ENCODE data around the gene G6PC1. TPM values are rescaled to one million over a fixed set of nuclear protein-coding genes. Genes with fewer than 3 reads are reported as not detected.

Gene G6PC1
- total RNA-seq, 1 experiment from 2014 or later = not detected

GRCh38 chr17:42852351-42852750, 48.2 kb upstream of the G6PC1 start:
- H3K9me3 ChIP-seq (ENCODE audit: insufficient read depth, low read depth) = no peaks in the 10 kb centered on the region
- no peaks in the 10 kb centered on the region for H3K4me1 ChIP-seq (replicated peaks; ENCODE audit: insufficient read depth)
- H2AFZ ChIP-seq = no peak overlapping the region
- no peaks in the 10 kb centered on the region for H3K36me3 ChIP-seq (ENCODE audit: low read depth)
- CTCF ChIA-PET = no interaction called here
- H3K4me2 ChIP-seq = no peak overlapping the region
- no peaks in the 10 kb centered on the region; the same call in 1 of the 2 replicates for H3F3A ChIP-seq (ENCODE audit: insufficient read depth, low read depth)
- no peaks in the 10 kb centered on the region for H4K20me1 ChIP-seq (ENCODE audit: insufficient read depth)
- BruUV-seq (replicated peaks) = no TSS peak
- H3K27me3 ChIP-seq (ENCODE audit: insufficient read depth, low read depth) = no peaks in the 10 kb centered on the region
- no peak for DNase-seq
- intact Hi-C loops (cut with micrococcal nuclease; ENCODE audit: unreplicated experiment) = no loop called here
- TF ChIP-seq CTCF (conservative IDR thresholded peaks at IDR 0.05) = no peak
- TF ChIP-seq EZH2 (IDR thresholded peaks at IDR 0.05; ENCODE audit: low read depth) = no peak
- no peaks in the 10 kb centered on the region for H3K9me2 ChIP-seq (ENCODE audit: insufficient read depth)
- no peak overlapping the region for H3K4me3 ChIP-seq
- POLR2A ChIA-PET (ENCODE audit: unreplicated experiment) = no interaction called here
- H3K27ac ChIP-seq = no peak overlapping the region
- H3K79me2 ChIP-seq (ENCODE audit: low read depth) = no peaks in the 10 kb centered on the region

GRCh38 chr17:42853004-42853403, 47.6 kb upstream of the G6PC1 start:
- Histone ChIP-seq H3K9me3 (ENCODE audit: insufficient read depth, low read depth) (no peaks in the 10 kb centered on the region), H3K79me2 (ENCODE audit: low read depth) (no peaks in the 10 kb centered on the region), H3F3A (ENCODE audit: insufficient read depth, low read depth) (no peaks in the 10 kb centered on the region), H3K9me2 (ENCODE audit: insufficient read depth) (no peaks in the 10 kb centered on the region), H4K20me1 (ENCODE audit: insufficient read depth) (no peaks in the 10 kb centered on the region), H3K36me3 (ENCODE audit: low read depth) (no peaks in the 10 kb centered on the region), H2AFZ (no peak overlapping the region), H3K27me3 (ENCODE audit: insufficient read depth, low read depth) (no peaks in the 10 kb centered on the region), H3K4me2 (no peak overlapping the region), H3K4me3 (no peak overlapping the region), H3K4me1 (replicated peaks; ENCODE audit: insufficient read depth) (no peaks in the 10 kb centered on the region), H3K27ac (no peak overlapping the region)
- DNase-seq = no peak
- POLR2A ChIA-PET (ENCODE audit: unreplicated experiment) = no interaction called here
- CTCF ChIA-PET = no interaction called here
- TF ChIP-seq CTCF (conservative IDR thresholded peaks at IDR 0.05) (no peak), EZH2 (IDR thresholded peaks at IDR 0.05; ENCODE audit: low read depth) (no peak)
- BruUV-seq (replicated peaks) = no TSS peak
- intact Hi-C loops (cut with micrococcal nuclease; ENCODE audit: unreplicated experiment) = no loop called here

- Histone ChIP-seq H3K4me1 (replicated peaks; ENCODE audit: insufficient read depth) (no peaks in the 10 kb centered on the region), H3K4me2 (no peak overlapping the region), H3K27me3 (ENCODE audit: insufficient read depth, low read depth) (no peaks in the 10 kb centered on the region), H3K9me3 (ENCODE audit: insufficient read depth, low read depth) (no peaks in the 10 kb centered on the region), H4K20me1 (ENCODE audit: insufficient read depth) (no peaks in the 10 kb centered on the region), H3K27ac (no peak overlapping the region), H3K4me3 (no peak overlapping the region), H3F3A (ENCODE audit: insufficient read depth, low read depth) (no peaks in the 10 kb centered on the region), H3K9me2 (ENCODE audit: insufficient read depth) (no peaks in the 10 kb centered on the region), H3K36me3 (ENCODE audit: low read depth) (no peaks in the 10 kb centered on the region), H2AFZ (no peak overlapping the region), H3K79me2 (ENCODE audit: low read depth) (no peaks in the 10 kb centered on the region)
- POLR2A ChIA-PET (ENCODE audit: unreplicated experiment) = no interaction called here
- DNase-seq = no peak
- intact Hi-C loops (cut with micrococcal nuclease; ENCODE audit: unreplicated experiment) = no loop called here
- TF ChIP-seq CTCF (conservative IDR thresholded peaks at IDR 0.05) (no peak), EZH2 (IDR thresholded peaks at IDR 0.05; ENCODE audit: low read depth) (no peak)
- CTCF ChIA-PET = no interaction called here
- BruUV-seq (replicated peaks) = no TSS peak
Measured at GRCh38 chr17:42853597-42853967, 47.0 kb upstream of the G6PC1 start.

Measured in PC-9 (cell line).